GM06990 (cell line): ENCODE data around the gene LRRTM3.

Experiments used
- DNase-seq: peaks from one replicate; pipeline ENCODE4 v3.0.0-alpha.2; 2011; ENCODE audit not compliant: insufficient read length; ENCODE audit errors: extremely low read depth
- H3K27me3 ChIP-seq: replicated peaks from 2 replicates; pipeline ENCODE4 v1.6.0; 2011; ENCODE audit warnings: low read length; ENCODE audit not compliant: control insufficient read depth, insufficient read depth
- H3K36me3 ChIP-seq: 2 replicates; pipeline ENCODE4 v1.5.1; 2011; ENCODE audit warnings: low read length; ENCODE audit not compliant: control insufficient read depth, insufficient read depth
- H3K4me3 ChIP-seq: replicated peaks from 2 replicates; pipeline ENCODE4 v1.5.1; 2011; ENCODE audit warnings: low read depth, mild to moderate bottlenecking, control low read depth, low read length
- TF ChIP-seq, protein P1 (sequence below): IDR thresholded peaks from 2 replicates; pipeline ENCODE4 v1.5.1; 2011; ENCODE audit warnings: low read length, control low read depth, mild to moderate bottlenecking, inconsistent platforms; ENCODE audit not compliant: insufficient read depth, poor library complexity, severe bottlenecking

Gene LRRTM3

GRCh38 chr10:66951896-66952295, 26.1 kb downstream of the LRRTM3 start:
- H3K4me3 ChIP-seq, result no peak overlapping the region
- no peaks in the 10 kb centered on the region for H3K36me3 ChIP-seq
- TF ChIP-seq, protein P1, sequence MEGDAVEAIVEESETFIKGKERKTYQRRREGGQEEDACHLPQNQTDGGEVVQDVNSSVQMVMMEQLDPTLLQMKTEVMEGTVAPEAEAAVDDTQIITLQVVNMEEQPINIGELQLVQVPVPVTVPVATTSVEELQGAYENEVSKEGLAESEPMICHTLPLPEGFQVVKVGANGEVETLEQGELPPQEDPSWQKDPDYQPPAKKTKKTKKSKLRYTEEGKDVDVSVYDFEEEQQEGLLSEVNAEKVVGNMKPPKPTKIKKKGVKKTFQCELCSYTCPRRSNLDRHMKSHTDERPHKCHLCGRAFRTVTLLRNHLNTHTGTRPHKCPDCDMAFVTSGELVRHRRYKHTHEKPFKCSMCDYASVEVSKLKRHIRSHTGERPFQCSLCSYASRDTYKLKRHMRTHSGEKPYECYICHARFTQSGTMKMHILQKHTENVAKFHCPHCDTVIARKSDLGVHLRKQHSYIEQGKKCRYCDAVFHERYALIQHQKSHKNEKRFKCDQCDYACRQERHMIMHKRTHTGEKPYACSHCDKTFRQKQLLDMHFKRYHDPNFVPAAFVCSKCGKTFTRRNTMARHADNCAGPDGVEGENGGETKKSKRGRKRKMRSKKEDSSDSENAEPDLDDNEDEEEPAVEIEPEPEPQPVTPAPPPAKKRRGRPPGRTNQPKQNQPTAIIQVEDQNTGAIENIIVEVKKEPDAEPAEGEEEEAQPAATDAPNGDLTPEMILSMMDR, result no peak
- no peak for DNase-seq
- no peaks in the 10 kb centered on the region for H3K27me3 ChIP-seq

DNA sequence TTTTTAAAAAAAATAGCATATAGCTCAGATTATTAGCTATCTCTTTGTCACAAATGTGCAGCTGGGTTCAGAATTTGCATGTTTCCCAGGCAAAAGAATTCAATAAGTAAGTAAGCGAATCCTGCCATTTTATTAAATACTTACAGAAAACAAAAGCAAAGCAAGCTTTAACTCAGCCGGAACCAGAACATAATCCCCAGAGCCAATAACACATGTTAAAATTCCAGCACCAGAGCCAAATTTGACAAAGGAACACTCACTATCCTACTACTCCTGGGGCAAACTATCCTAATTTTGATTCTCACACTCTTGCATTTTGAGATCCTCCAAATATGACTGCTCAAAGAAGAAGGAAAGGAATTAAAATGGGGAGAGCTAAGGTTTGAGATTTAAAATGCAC, 32.6 kb downstream of the LRRTM3 start:
- no peak for DNase-seq
- TF ChIP-seq, protein P1, result no peak
- Histone ChIP-seq H3K36me3 (no peaks in the 10 kb centered on the region), H3K4me3 (no peak overlapping the region), H3K27me3 (no peaks in the 10 kb centered on the region)

DNA sequence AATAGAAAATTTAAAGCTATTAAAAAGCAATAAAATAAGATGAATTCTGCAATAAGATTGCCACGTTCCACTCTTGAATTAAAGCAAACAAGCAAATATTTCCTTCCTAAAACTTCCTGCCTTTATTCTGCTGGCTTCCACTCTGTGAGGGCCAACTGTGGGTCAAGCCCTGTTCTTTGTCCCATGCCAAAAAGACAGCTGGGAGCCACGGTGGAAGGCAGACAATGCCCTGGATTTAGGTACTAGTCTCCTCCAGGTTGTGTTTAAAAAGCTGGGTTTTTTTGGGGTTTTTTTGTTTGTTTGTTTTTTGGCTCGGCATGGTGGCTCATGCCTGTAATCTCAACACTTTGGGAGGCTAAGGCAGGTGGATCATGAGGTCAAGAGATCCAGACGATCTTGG, 39.1 kb downstream of the LRRTM3 start:
- TF ChIP-seq, protein P1, result no peak
- no peak overlapping the region for H3K4me3 ChIP-seq
- no peak for DNase-seq
- H3K27me3 ChIP-seq, result no peaks in the 10 kb centered on the region
- H3K36me3 ChIP-seq, result no peaks in the 10 kb centered on the region

DNA sequence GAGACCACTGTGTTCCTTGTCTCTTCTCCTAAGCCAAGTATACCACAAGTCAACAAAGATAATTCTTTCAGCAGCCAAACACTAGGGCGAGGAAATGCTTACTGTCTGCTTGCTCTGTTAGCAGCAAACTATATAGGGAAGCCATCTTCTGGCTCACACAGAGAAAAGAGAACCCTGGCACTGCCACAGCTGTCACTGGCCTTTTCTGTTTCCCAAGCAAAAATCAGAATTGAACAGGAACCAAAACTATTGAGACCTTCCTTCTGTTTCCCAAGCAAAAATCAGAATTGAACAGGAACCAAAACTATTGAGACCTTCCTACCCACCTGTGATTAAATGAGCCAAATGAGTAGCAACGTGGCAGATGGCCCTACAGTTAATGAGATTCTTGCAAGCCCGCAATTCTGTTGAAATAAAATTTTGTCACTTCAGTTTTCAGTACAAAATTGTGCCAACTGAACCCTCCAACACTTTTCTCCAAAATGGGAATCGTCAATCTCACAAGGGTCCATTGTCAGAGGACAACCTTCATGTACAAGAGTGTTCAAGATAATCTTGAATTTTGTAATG, 54.5 kb downstream of the LRRTM3 start:
- TF ChIP-seq, protein P1, result no peak
- H3K4me3 ChIP-seq, result no peak overlapping the region

DNA sequence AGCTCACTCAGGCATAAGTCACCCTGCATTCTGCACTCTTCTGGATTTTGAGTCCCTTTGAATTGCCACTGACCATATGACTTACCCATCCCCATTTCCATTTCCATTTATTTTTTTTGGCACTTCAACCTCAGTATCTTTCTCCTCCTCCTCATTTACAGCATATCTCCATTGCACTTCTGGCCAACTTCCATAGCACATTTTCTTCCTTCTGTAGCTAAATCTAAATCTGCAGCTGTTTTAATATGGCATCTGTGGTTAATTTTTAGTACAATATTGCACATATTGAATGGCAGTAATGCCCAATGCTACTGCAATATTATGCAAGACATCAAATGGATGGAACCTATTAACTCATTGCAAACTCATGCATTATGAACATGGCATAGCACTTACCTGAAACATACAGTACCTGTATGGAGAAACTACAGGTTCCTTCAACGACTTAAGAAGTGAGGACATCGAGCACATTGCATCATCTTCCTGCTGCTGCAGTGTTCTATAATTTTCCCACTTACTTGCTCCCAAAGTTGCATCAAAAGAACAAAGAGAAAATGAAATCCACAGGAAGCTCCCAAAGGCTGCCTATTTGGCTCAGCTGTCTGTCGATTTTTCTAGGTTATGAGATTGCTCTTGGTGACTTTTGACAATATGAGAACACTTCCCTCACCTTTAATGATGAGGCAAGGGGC, 55.7 kb downstream of the LRRTM3 start:
- no peak overlapping the region for H3K4me3 ChIP-seq
- DNase-seq, result no peak
- TF ChIP-seq, protein P1, result no peak
- no peaks in the 10 kb centered on the region for H3K27me3 ChIP-seq
- H3K36me3 ChIP-seq, result no peaks in the 10 kb centered on the region

More for the DNA sequence above, 54.5 kb downstream of the LRRTM3 start:
- DNase-seq, result no peak
- no peaks in the 10 kb centered on the region for H3K27me3 ChIP-seq
- H3K36me3 ChIP-seq, result no peaks in the 10 kb centered on the region

- no peak overlapping the region for H3K4me3 ChIP-seq
- no peak for DNase-seq
- TF ChIP-seq, protein P1, result no peak
- H3K36me3 ChIP-seq, result no peaks in the 10 kb centered on the region
- no peaks in the 10 kb centered on the region for H3K27me3 ChIP-seq
Observed at GRCh38 chr10:66982053-66982420, 56.2 kb downstream of the LRRTM3 start.
